Activated T-cell treated with anti-CD3 and anti-CD28 coated beads, Interleukin-2, amount 50 U/mL, for 1 hour (primary cell): ENCODE measurements around the gene ARID5A.
"Not testable (repeated sequence)": the region's sequence is repeated elsewhere in the genome, so short reads cannot be mapped to it uniquely, and the experiment has no call there.

Experiments
- DNase-seq: peaks from one replicate; pipeline ENCODE4 v3.0.0-alpha.2; 2020

ARID5A gene

GRCh38 chr2:96536445-96537065 is at the start of gene ARID5A:
ARID5A (plus strand) TSS chr2:96536752; CDS start chr2:96536827, 75 bp downstream.
- peak; percentile 90 for DNase-seq

- DNase-seq = no peak
Observed at GRCh38 chr2:96489261-96489660, 47.3 kb upstream of the ARID5A start.

- no peak for DNase-seq
Observed at GRCh38 chr2:96489663-96490062, 46.9 kb upstream of the ARID5A start.

- no peak for DNase-seq
Observed at GRCh38 chr2:96491860-96492497, 44.6 kb upstream of the ARID5A start.

GRCh38 chr2:96493072-96493471 is 43.5 kb upstream of the ARID5A start:
- no peak for DNase-seq

- DNase-seq = no peak
Observed at GRCh38 chr2:96494188-96494587, 42.4 kb upstream of the ARID5A start.

- no peak for DNase-seq
Observed at GRCh38 chr2:96495982-96496629, 40.4 kb upstream of the ARID5A start.

GRCh38 chr2:96498021-96498431 is 38.5 kb upstream of the ARID5A start:
- no peak for DNase-seq

GRCh38 chr2:96498611-96499010 is 37.9 kb upstream of the ARID5A start:
- not testable (repeated sequence) for DNase-seq

GRCh38 chr2:96499061-96499960 is 37.2 kb upstream of the ARID5A start:
- no peak for DNase-seq

GRCh38 chr2:96500385-96501066 is 36.0 kb upstream of the ARID5A start:
- DNase-seq = no peak

GRCh38 chr2:96501471-96501874 is 35.1 kb upstream of the ARID5A start:
- no peak for DNase-seq

- DNase-seq = no peak
Observed at GRCh38 chr2:96501886-96502810, 34.4 kb upstream of the ARID5A start.

GRCh38 chr2:96502891-96503636 is 33.5 kb upstream of the ARID5A start:
- DNase-seq = no peak

- no peak for DNase-seq
Observed at GRCh38 chr2:96503637-96504243, 32.8 kb upstream of the ARID5A start.

- DNase-seq = no peak
Observed at GRCh38 chr2:96505231-96505889, 31.2 kb upstream of the ARID5A start, which contains the start of gene NEURL3. NEURL3 (minus strand) TSS chr2:96505357; CDS start chr2:96505286, 71 bp downstream.

GRCh38 chr2:96506016-96506906 is 30.3 kb upstream of the ARID5A start:
- no peak for DNase-seq

- DNase-seq = no peak
Observed at GRCh38 chr2:96506907-96507240, 29.7 kb upstream of the ARID5A start.
